ENCODE measurements around the gene MGMT. TPM values are rescaled to one million over a fixed set of nuclear protein-coding genes. Genes with fewer than 3 reads are reported as not detected.

The MGMT gene
- total and polyA plus RNA-seq, 2 experiments from 2014 or later, result 19.3 to 21.9 TPM

GRCh38 chr10:129766611-129767550 lies 299.8 kb downstream of the MGMT start:
- H3K36me3 Mint-ChIP-seq (ENCODE audit: low read depth), result no peaks in the 10 kb centered on the region
- Histone ChIP-seq H3K4me1 (ENCODE audit: insufficient read depth) (no peaks in the 10 kb centered on the region), H3K27me3 (ENCODE audit: insufficient read depth) (no peaks in the 10 kb centered on the region), H3K4me2 (no peak overlapping the region), H3K79me2 (replicated peaks; ENCODE audit: insufficient read depth) (no peaks in the 10 kb centered on the region), H3K36me3 (ENCODE audit: insufficient read depth) (no peaks in the 10 kb centered on the region), H3K27ac (ENCODE audit: low read depth) (no peak overlapping the region), H4K20me1 (replicated peaks; ENCODE audit: insufficient read depth) (no peaks in the 10 kb centered on the region), H3K4me3 (no peak overlapping the region), H3K9me2 (ENCODE audit: insufficient read depth) (no peaks in the 10 kb centered on the region), H3F3A (replicated peaks; ENCODE audit: low read depth) (no peaks in the 10 kb centered on the region), H2AFZ (no peak overlapping the region)
- H3K9me3 Mint-ChIP-seq, result no peaks in the 10 kb centered on the region
- ATAC-seq, result no peak
- no peaks in the 10 kb centered on the region for H3K27me3 Mint-ChIP-seq (ENCODE audit: insufficient read depth, low read depth, poor library complexity)
- H3K4me1 Mint-ChIP-seq, result peaks cover 6% of the 10 kb centered on the region; the same call in 2 of the 3 replicates
- no peak for DNase-seq (ENCODE audit: low spot score)
- H3K27ac Mint-ChIP-seq, result no peak overlapping the region
- TF ChIP-seq NANOG (IDR thresholded peaks at IDR 0.05; ENCODE audit: borderline replicate concordance) (no peak), STAT1 (IDR thresholded peaks at IDR 0.05; ENCODE audit: unreplicated experiment) (no peak), EZH2 (IDR thresholded peaks at IDR 0.05; ENCODE audit: low read depth, unreplicated experiment) (no peak), ZNF462 (CRISPR knock-in tag; IDR thresholded peaks at IDR 0.05) (no peak), CTCF (conservative IDR thresholded peaks at IDR 0.05; ENCODE audit: low read depth in 2 of 2) (no peak), ZNF331 (CRISPR knock-in tag; IDR thresholded peaks at IDR 0.05; ENCODE audit: low read depth) (no peak), JUNB (IDR thresholded peaks at IDR 0.05; ENCODE audit: unreplicated experiment) (no peak), ZNF114 (CRISPR knock-in tag; IDR thresholded peaks at IDR 0.05) (no peak)
- no peak overlapping the region for H3K4me3 Mint-ChIP-seq
